PC-3 (cell line): ENCODE results near the gene TSFM. TPM values are rescaled to one million over a fixed set of nuclear protein-coding genes. Genes with fewer than 3 reads are reported as not detected.

Experiments
- ATAC-seq: fragments of 200-7000 bp; cut with Tn5 transposase; 2 replicates; pipeline ENCODE4 v1.9.1; 2020; ENCODE audit warnings: mild to moderate bottlenecking, moderate library complexity
- BruUV-seq: library from RNA; stranded (reverse); fragments of 400-500 nt; replicated peaks from 2 replicates; lab custom pipeline; 2021; lab: Mats Ljungman, UMichigan
- CTCF ChIA-PET: fragments of 300-600 bp; sonication (Branson Sonifier 250); formaldehyde crosslinking; loops from one replicate; lab custom pipeline; 2022; ENCODE audit warnings: antibody characterized with exemption; lab: Charles Lee
- POLR2A ChIA-PET: fragments of 300-600 bp; sonication (Branson Sonifier 250); formaldehyde crosslinking; loops from one replicate; lab custom pipeline; 2022; ENCODE audit warnings: antibody characterized with exemption; ENCODE audit not compliant: unreplicated experiment; lab: Charles Lee
- DNase-seq: peaks from one replicate; pipeline ENCODE4 v3.0.0-alpha.2; 2015
- H2AFZ ChIP-seq: fragments of 300-600 bp; sonication (generic); 2 replicates; pipeline ENCODE4 v1.6.0; 2016; ENCODE audit warnings: antibody characterized with exemption, low read length
- H3F3A ChIP-seq: fragments of 300-600 bp; sonication (generic); one replicate; pipeline ENCODE4 v1.6.0; 2017; ENCODE audit warnings: antibody characterized with exemption, low read length, control low read depth, mild to moderate bottlenecking; ENCODE audit not compliant: unreplicated experiment
- H3K27ac ChIP-seq: fragments of 300-600 bp; sonication (generic); 2 replicates; pipeline ENCODE4 v1.5.1; 2016; ENCODE audit warnings: mild to moderate bottlenecking, low read length
- H3K27me3 ChIP-seq: fragments of 300-600 bp; sonication (generic); 2 replicates; pipeline ENCODE4 v1.6.1; 2016; ENCODE audit warnings: low read length, mixed read lengths
- H3K36me3 ChIP-seq: fragments of 300-600 bp; sonication (generic); 2 replicates; pipeline ENCODE4 v1.6.1; 2016; ENCODE audit warnings: low read depth, mixed run types, low read length, mixed read lengths
- H3K4me1 ChIP-seq: fragments of 300-600 bp; sonication (generic); 2 replicates; pipeline ENCODE4 v1.5.1; 2016; ENCODE audit warnings: low read length; ENCODE audit not compliant: insufficient read depth
- H3K4me2 ChIP-seq: fragments of 300-600 bp; sonication (generic); 2 replicates; pipeline ENCODE4 v1.6.0; 2016; ENCODE audit warnings: low read length
- H3K4me3 ChIP-seq: fragments of 300-600 bp; sonication (generic); 2 replicates; pipeline ENCODE4 v1.5.1; 2016; ENCODE audit warnings: mild to moderate bottlenecking, low read length, mixed read lengths
- H3K79me2 ChIP-seq: fragments of 300-600 bp; sonication (generic); 2 replicates; pipeline ENCODE4 v1.6.1; 2017; ENCODE audit warnings: low read length, mixed read lengths
- H3K9ac ChIP-seq: fragments of 300-600 bp; sonication (generic); 2 replicates; pipeline ENCODE4 v1.6.0; 2016; ENCODE audit warnings: mild to moderate bottlenecking, low read length
- H3K9me2 ChIP-seq: fragments of 300-600 bp; sonication (generic); replicated peaks from 2 replicates; pipeline ENCODE4 v1.6.1; 2016; ENCODE audit warnings: mixed run types, low read length, mixed read lengths
- H3K9me3 ChIP-seq: fragments of 300-600 bp; sonication (generic); 2 replicates; pipeline ENCODE4 v1.6.1; 2016; ENCODE audit warnings: low read length, mixed read lengths
- H4K20me1 ChIP-seq: fragments of 300-600 bp; sonication (generic); 2 replicates; pipeline ENCODE4 v1.6.1; 2016; ENCODE audit warnings: low read length, mixed read lengths
- EZH2 ChIP-seq: fragments of 300-600 bp; sonication (generic); IDR thresholded peaks from one replicate; pipeline ENCODE4 v1.6.1; 2017; ENCODE audit warnings: antibody characterized with exemption, mild to moderate bottlenecking, low read length; ENCODE audit not compliant: unreplicated experiment
- EZH2phosphoT487 ChIP-seq: fragments of 300-600 bp; sonication (generic); IDR thresholded peaks from 2 replicates; pipeline ENCODE4 v1.6.1; 2018; ENCODE audit warnings: mild to moderate bottlenecking, antibody characterized with exemption, low read length, borderline replicate concordance
- intact Hi-C: fragments of 100-400 bp; cut with micrococcal nuclease; formaldehyde crosslinking; loops from 2 replicates; pipeline ENCODE4 v1.9.0; 2023
- total RNA-seq: library from RNA; depleted of rRNA; stranded (reverse); fragments of >200 nt; gene quantifications from 2 replicates; pipeline ENCODE4 v1.2.3, GENCODE V29; 2014
- TF ChIP-seq, protein P1 (sequence below): fragments of 300-600 bp; sonication (generic); conservative IDR thresholded peaks from 2 replicates; pipeline ENCODE4 v1.5.1; 2017; ENCODE audit warnings: antibody characterized with exemption, low read depth, mild to moderate bottlenecking, low read length

TSFM gene
- total RNA-seq, 1 experiment from 2014 or later: 63.0 TPM

DNA sequence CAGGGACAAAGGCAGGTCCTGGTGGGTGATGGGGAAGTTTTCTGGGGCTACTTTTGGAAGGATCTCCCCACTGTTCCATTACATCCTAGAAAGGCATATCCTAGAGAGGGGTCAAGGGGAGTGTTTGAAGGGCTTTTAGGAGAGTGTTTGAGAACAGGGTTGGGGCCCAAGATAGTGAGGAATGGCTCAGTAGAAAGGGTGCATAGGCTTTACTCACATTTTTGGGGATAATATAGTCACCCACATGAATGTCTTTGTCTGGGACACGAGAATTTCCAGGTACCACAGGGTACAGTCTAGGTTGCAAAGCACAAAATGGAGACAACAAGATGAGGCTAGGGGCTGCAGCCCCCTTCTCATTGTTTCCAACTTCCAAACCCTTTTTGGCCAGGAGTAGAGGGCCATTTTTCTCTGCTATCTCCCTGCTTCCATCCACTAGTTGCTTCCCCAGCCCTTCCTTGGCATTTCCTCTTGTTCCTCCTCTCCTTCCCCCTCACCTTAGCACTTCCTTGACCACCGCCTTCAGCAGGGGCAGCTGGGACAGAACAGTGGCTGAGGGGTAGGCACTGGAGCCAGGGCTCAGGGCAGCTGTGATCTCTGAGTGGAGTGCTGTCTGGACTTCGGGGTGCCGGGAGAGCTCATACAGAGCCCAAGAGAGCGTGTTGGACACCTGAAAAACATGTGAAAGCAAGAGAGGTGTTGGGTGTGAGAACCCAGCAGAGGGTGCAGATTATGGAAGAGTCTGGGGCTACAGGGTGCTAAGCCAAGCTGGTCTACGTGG lies 18.5 kb upstream of the TSFM start:
- 0 out of 2 replicates have a peak overlapping the region, but pooled peaks have one; percentile 79 for H3K4me3 ChIP-seq
- H3K36me3 ChIP-seq: peaks cover 5% of the 10 kb centered on the region; the same call in 1 of the 2 replicates

DNA sequence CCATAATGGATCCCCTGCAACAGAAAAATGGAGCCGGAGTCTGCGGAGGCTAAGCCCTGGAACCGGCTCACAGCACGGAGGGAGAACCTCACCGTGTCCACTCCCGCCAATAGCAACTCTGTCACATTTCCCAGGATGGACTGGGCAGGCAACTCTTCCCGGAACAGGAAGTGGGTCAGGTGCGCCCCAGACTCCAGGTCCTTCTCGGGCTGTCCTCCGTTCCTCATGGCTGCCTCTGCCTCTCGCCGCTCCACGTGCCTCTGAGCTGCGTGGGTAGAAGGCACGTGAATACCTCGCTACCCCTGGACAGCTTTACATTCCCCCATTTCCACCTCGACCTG lies 18.0 kb upstream of the TSFM start:
- H3K27me3 ChIP-seq: no peaks in the 10 kb centered on the region
- H3K79me2 ChIP-seq: no peaks in the 10 kb centered on the region; the same call in 1 of the 2 replicates
- no peak for TF ChIP-seq EZH2
- no peak for TF ChIP-seq EZH2phosphoT487
- TF ChIP-seq, protein P1, sequence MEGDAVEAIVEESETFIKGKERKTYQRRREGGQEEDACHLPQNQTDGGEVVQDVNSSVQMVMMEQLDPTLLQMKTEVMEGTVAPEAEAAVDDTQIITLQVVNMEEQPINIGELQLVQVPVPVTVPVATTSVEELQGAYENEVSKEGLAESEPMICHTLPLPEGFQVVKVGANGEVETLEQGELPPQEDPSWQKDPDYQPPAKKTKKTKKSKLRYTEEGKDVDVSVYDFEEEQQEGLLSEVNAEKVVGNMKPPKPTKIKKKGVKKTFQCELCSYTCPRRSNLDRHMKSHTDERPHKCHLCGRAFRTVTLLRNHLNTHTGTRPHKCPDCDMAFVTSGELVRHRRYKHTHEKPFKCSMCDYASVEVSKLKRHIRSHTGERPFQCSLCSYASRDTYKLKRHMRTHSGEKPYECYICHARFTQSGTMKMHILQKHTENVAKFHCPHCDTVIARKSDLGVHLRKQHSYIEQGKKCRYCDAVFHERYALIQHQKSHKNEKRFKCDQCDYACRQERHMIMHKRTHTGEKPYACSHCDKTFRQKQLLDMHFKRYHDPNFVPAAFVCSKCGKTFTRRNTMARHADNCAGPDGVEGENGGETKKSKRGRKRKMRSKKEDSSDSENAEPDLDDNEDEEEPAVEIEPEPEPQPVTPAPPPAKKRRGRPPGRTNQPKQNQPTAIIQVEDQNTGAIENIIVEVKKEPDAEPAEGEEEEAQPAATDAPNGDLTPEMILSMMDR: no peak
- POLR2A ChIA-PET: no interaction called here
- H3K27ac ChIP-seq: 0 out of 2 replicates have a peak overlapping the region, but pooled peaks have one; percentile 5
- peak overlapping the region; percentile 79 for H3K4me3 ChIP-seq
- H3K9ac ChIP-seq: peak overlapping the region; percentile 53
- CTCF ChIA-PET: no interaction called here
- no peaks in the 10 kb centered on the region for H3K9me3 ChIP-seq
- DNase-seq: peak; percentile 25
- intact Hi-C loops: no loop called here
- H3K9me2 ChIP-seq: no peaks in the 10 kb centered on the region
- H3K4me2 ChIP-seq: peak overlapping the region; percentile 96
- no peaks in the 10 kb centered on the region for H3F3A ChIP-seq
- H3K4me1 ChIP-seq: peaks cover 37% of the 10 kb centered on the region
- peak; percentile 6; the same call in 1 of the 2 replicates for ATAC-seq
- no peaks in the 10 kb centered on the region for H4K20me1 ChIP-seq
- H3K36me3 ChIP-seq: peaks cover 7% of the 10 kb centered on the region; the same call in 1 of the 2 replicates
- BruUV-seq: no TSS peak
- H2AFZ ChIP-seq: peak overlapping the region; percentile 95

More for the DNA sequence above, 18.5 kb upstream of the TSFM start:
- intact Hi-C loops: no loop called here
- Histone ChIP-seq H3F3A (no peaks in the 10 kb centered on the region), H3K27me3 (no peaks in the 10 kb centered on the region), H2AFZ (no peak overlapping the region; the same call in 1 of the 2 replicates), H3K27ac (no peak overlapping the region), H3K4me1 (peaks cover 37% of the 10 kb centered on the region), H3K9me2 (no peaks in the 10 kb centered on the region), H3K9me3 (no peaks in the 10 kb centered on the region), H3K79me2 (no peaks in the 10 kb centered on the region), H3K4me2 (peak overlapping the region; percentile 96), H4K20me1 (no peaks in the 10 kb centered on the region), H3K9ac (no peak overlapping the region)
- TF ChIP-seq EZH2phosphoT487 (no peak), EZH2 (no peak)
- TF ChIP-seq, protein P1: no peak
- CTCF ChIA-PET: no interaction called here
- POLR2A ChIA-PET: no interaction called here
- DNase-seq (no peak), ATAC-seq (no peak)
- BruUV-seq: no TSS peak
